HG03460 (cell line): ENCODE measurements around the gene AK8.

Experiments used
- ATAC-seq: cut with Tn5 transposase; IDR thresholded peaks from one replicate; pipeline ENCODE4 v1.9.1; 2021; ENCODE audit not compliant: unreplicated experiment

The AK8 gene

GRCh38 chr9:132800038-132800648 is 77.9 kb downstream of the AK8 start:
- ATAC-seq = no peak

GRCh38 chr9:132798817-132799790 is 79.0 kb downstream of the AK8 start:
- ATAC-seq = no peak

GRCh38 chr9:132797861-132798659 is 80.0 kb downstream of the AK8 start:
- ATAC-seq = no peak

- ATAC-seq = no peak
Measured at GRCh38 chr9:132795511-132796303, 82.4 kb downstream of the AK8 start.

GRCh38 chr9:132794730-132795380 is 83.2 kb downstream of the AK8 start:
- ATAC-seq = no peak

- no peak for ATAC-seq
Measured at GRCh38 chr9:132793606-132794580, 84.2 kb downstream of the AK8 start.

GRCh38 chr9:132792547-132792946 is 85.5 kb downstream of the AK8 start:
- ATAC-seq = no peak

GRCh38 chr9:132791699-132792240 is 86.3 kb downstream of the AK8 start:
- no peak for ATAC-seq

GRCh38 chr9:132789719-132790118 is 88.4 kb downstream of the AK8 start:
- no peak for ATAC-seq

- no peak for ATAC-seq
Measured at GRCh38 chr9:132788378-132788777, 89.7 kb downstream of the AK8 start.

GRCh38 chr9:132787748-132788159 is 90.3 kb downstream of the AK8 start:
- no peak for ATAC-seq

- ATAC-seq = no peak
Measured at GRCh38 chr9:132784286-132784830, 93.7 kb downstream of the AK8 start.

GRCh38 chr9:132783006-132783405 is 95.1 kb downstream of the AK8 start:
- ATAC-seq = no peak

GRCh38 chr9:132782037-132782436 is 96.0 kb downstream of the AK8 start:
- ATAC-seq = no peak

- no peak for ATAC-seq
Measured at GRCh38 chr9:132780230-132781007, 97.7 kb downstream of the AK8 start.

GRCh38 chr9:132776891-132777290 is 101.2 kb downstream of the AK8 start:
- no peak for ATAC-seq

- ATAC-seq = no peak
Measured at GRCh38 chr9:132776268-132776667, 101.8 kb downstream of the AK8 start.

GRCh38 chr9:132775720-132776119 is 102.4 kb downstream of the AK8 start:
- no peak for ATAC-seq
